Measurements from ENCODE around the gene KCNK15. TPM values are rescaled to one million over a fixed set of nuclear protein-coding genes. Genes with fewer than 3 reads are reported as not detected.

Gene KCNK15
- total RNA-seq, 1 experiment from 2014 or later, result 0.33 TPM

DNA sequence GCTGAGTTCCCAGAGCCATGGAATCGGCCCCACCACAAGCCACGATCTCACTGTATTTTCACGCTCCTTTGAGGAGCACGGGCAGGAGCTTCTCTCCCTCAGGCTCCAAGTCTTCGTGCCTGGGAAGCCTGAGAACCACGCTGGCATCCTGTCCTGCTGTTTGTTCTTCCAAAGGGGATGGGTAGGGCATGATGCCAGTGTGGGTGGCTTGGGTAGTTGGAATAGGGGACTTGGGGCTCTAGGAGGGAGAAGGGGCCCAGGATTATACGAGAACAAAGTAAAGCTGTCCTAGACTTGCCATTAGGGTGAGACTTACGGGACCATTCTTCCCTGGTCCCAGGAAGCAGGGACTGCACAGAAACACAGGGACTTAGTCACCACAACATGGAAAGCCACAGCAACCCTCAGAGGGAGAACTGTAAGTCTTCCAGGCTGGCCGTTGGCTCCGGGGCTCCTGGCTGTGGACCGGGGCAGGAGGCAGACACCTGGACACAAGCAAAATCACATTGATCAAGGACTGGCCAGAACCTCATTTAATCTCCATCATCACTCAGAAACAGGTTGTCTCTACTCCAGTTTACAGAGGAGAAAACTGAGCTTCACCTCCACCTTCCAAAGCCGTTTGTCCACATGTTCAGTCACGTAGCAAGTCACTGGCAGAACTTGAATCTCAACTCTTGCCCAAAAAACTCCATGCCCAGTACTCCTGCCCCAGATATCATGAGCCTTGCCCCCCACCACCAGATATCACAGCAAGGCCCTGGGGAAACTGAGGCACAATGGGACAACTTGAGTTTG, 29.2 kb upstream of the KCNK15 start:
- no peak overlapping the region; a peak in 1 of 5 replicates for H3K4me3 Mint-ChIP-seq

More for the DNA sequence above, 29.2 kb upstream of the KCNK15 start:
- no peak overlapping the region for H2BK20ac ChIP-seq (ENCODE audit: low read depth, low read length, poor library complexity, severe bottlenecking)
- H3T11ph ChIP-seq (ENCODE audit: low read length), result no peak overlapping the region
- DNase-seq, result no peak
- no peak overlapping the region for H2BK12ac ChIP-seq (ENCODE audit: insufficient read length, low read depth, low read length)
- Mint-ChIP-seq H3K27ac (no peak overlapping the region; a peak in 1 of 7 replicates), H3K36me3 (ENCODE audit: insufficient read depth in 1 of 3, low read depth in 3 of 3) (no peaks in the 10 kb centered on the region), H3K9me3 (no peaks in the 10 kb centered on the region), H3K27me3 (ENCODE audit: low read depth) (no peaks in the 10 kb centered on the region; the same call in 1 of the 2 replicates), H3K4me1 (peaks cover 3 to 4% of the 10 kb centered on the region in 2 experiments)
- no peak overlapping the region for H2AFZ ChIP-seq (ENCODE audit: low read length)
- H3K79me2 ChIP-seq (ENCODE audit: insufficient read depth, low read length), result no peaks in the 10 kb centered on the region
- H3K4me2 ChIP-seq (ENCODE audit: insufficient read depth, insufficient read length, low read length), result no peak overlapping the region
- H3K9ac ChIP-seq (ENCODE audit: extremely low read depth, insufficient read length, low read length), result no peak overlapping the region
- no peak overlapping the region for H2BK5ac ChIP-seq (ENCODE audit: insufficient read length, low read length)
- no peak overlapping the region for H3K27ac ChIP-seq (ENCODE audit: insufficient read length, low read depth, low read length)
- H3K23ac ChIP-seq (ENCODE audit: insufficient read length, low read depth, low read length), result no peak overlapping the region
- H4K20me1 ChIP-seq (ENCODE audit: control insufficient read depth, insufficient read depth, insufficient read length), result no peaks in the 10 kb centered on the region
- WGBS (ENCODE audit: extremely low coverage, insufficient read length, low lambda C conversion rate), result no CpG with 5 or more reads among the region's 13 CpGs
- H3K27me3 ChIP-seq (ENCODE audit: insufficient read depth, low read length), result no peaks in the 10 kb centered on the region
- no peak overlapping the region for H3K4ac ChIP-seq (ENCODE audit: low read depth, low read length)
- no peak overlapping the region for H2BK120ac ChIP-seq (ENCODE audit: low read depth, low read length, poor library complexity, severe bottlenecking)
- H3K4me1 ChIP-seq (ENCODE audit: insufficient read depth, low read length), result no peaks in the 10 kb centered on the region
- no peak overlapping the region for H2AK5ac ChIP-seq (ENCODE audit: insufficient read length, low read length)
- H2BK15ac ChIP-seq (ENCODE audit: low read depth, low read length), result no peak overlapping the region
- no peak overlapping the region for H4K8ac ChIP-seq (replicated peaks; ENCODE audit: insufficient read length, low read depth, low read length)
- TF ChIP-seq, protein P1, sequence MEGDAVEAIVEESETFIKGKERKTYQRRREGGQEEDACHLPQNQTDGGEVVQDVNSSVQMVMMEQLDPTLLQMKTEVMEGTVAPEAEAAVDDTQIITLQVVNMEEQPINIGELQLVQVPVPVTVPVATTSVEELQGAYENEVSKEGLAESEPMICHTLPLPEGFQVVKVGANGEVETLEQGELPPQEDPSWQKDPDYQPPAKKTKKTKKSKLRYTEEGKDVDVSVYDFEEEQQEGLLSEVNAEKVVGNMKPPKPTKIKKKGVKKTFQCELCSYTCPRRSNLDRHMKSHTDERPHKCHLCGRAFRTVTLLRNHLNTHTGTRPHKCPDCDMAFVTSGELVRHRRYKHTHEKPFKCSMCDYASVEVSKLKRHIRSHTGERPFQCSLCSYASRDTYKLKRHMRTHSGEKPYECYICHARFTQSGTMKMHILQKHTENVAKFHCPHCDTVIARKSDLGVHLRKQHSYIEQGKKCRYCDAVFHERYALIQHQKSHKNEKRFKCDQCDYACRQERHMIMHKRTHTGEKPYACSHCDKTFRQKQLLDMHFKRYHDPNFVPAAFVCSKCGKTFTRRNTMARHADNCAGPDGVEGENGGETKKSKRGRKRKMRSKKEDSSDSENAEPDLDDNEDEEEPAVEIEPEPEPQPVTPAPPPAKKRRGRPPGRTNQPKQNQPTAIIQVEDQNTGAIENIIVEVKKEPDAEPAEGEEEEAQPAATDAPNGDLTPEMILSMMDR (conservative IDR thresholded peaks at IDR 0.05), result no peak
- no peak overlapping the region for H4K91ac ChIP-seq (ENCODE audit: insufficient read length, low read depth, low read length)
- no peak overlapping the region for H4K5ac ChIP-seq (ENCODE audit: insufficient read length, low read depth, low read length)
- H3K23me2 ChIP-seq (ENCODE audit: insufficient read length, low read depth, low read length, poor library complexity, severe bottlenecking), result no peaks in the 10 kb centered on the region
- H3K9me3 ChIP-seq (ENCODE audit: control insufficient read depth, low read depth, low read length), result no peaks in the 10 kb centered on the region
- no peaks in the 10 kb centered on the region for H3K79me1 ChIP-seq (ENCODE audit: insufficient read depth, low read depth, low read length, poor library complexity, severe bottlenecking)
- no peak overlapping the region for H3K18ac ChIP-seq (ENCODE audit: insufficient read length, low read depth, low read length)
- no peak overlapping the region for H3K56ac ChIP-seq (ENCODE audit: insufficient read length, low read depth, low read length)
- no peak overlapping the region for H3K14ac ChIP-seq (ENCODE audit: insufficient read depth, low read length)
